DOHH2 (cell line): ENCODE data around the gene CACTIN.

Source experiments
- H3F3A ChIP-seq: fragments of 200-600 bp; sonication (generic), shearing (Covaris generic); 2 replicates; pipeline ENCODE4 v1.6.0; 2016; ENCODE audit warnings: antibody characterized with exemption, mild to moderate bottlenecking; ENCODE audit not compliant: control insufficient read depth, insufficient read depth
- H3K27ac ChIP-seq: fragments of 200-600 bp; sonication (generic); 2 replicates; pipeline ENCODE4 v1.5.1; 2014; ENCODE audit warnings: low read depth, mild to moderate bottlenecking, low read length, moderate library complexity
- H3K27me3 ChIP-seq: fragments of 200-600 bp; sonication (generic); 2 replicates; pipeline ENCODE4 v1.6.1; 2014; ENCODE audit warnings: mild to moderate bottlenecking, low read length, mixed read lengths; ENCODE audit not compliant: control insufficient read depth
- H3K36me3 ChIP-seq: fragments of 200-600 bp; sonication (generic); 2 replicates; pipeline ENCODE4 v1.6.1; 2014; ENCODE audit warnings: mild to moderate bottlenecking, low read length, moderate library complexity, mixed read lengths; ENCODE audit not compliant: control insufficient read depth
- H3K4me1 ChIP-seq: fragments of 200-600 bp; sonication (generic); 2 replicates; pipeline ENCODE4 v1.6.1; 2014; ENCODE audit warnings: mild to moderate bottlenecking, low read length, mixed read lengths; ENCODE audit not compliant: control insufficient read depth
- H3K4me2 ChIP-seq: fragments of 200-600 bp; sonication (generic); 2 replicates; pipeline ENCODE4 v1.6.0; 2014; ENCODE audit warnings: mild to moderate bottlenecking, low read length, moderate library complexity
- H3K4me3 ChIP-seq: fragments of 200-600 bp; sonication (generic); 2 replicates; pipeline ENCODE4 v1.5.1; 2014; ENCODE audit warnings: mild to moderate bottlenecking, low read length, mixed read lengths
- H3K79me2 ChIP-seq: fragments of 200-600 bp; sonication (generic); 2 replicates; pipeline ENCODE4 v1.6.1; 2014; ENCODE audit warnings: mild to moderate bottlenecking, low read length, mixed read lengths; ENCODE audit not compliant: control insufficient read depth
- H3K9me2 ChIP-seq: fragments of 200-600 bp; sonication (generic); replicated peaks from 2 replicates; pipeline ENCODE4 v1.6.1; 2014; ENCODE audit warnings: mild to moderate bottlenecking, low read length, mixed read lengths; ENCODE audit not compliant: control insufficient read depth
- H3K9me3 ChIP-seq: fragments of 200-600 bp; sonication (generic); 2 replicates; pipeline ENCODE4 v1.6.1; 2014; ENCODE audit warnings: antibody characterized with exemption, low read length, mixed read lengths; ENCODE audit not compliant: control insufficient read depth, insufficient read depth
- H4K20me1 ChIP-seq: fragments of 200-600 bp; sonication (generic); 2 replicates; pipeline ENCODE4 v1.6.0; 2014; ENCODE audit warnings: low read depth, mild to moderate bottlenecking, antibody characterized with exemption, low read length, moderate library complexity; ENCODE audit not compliant: control insufficient read depth, insufficient read depth
- CTCF ChIP-seq: fragments of 200-600 bp; sonication (generic); IDR thresholded peaks from one replicate; pipeline ENCODE4 v1.5.1; 2014; ENCODE audit warnings: antibody characterized with exemption, mild to moderate bottlenecking, low read depth, low read length; ENCODE audit not compliant: poor library complexity, severe bottlenecking
- EZH2phosphoT487 ChIP-seq: fragments of 200-600 bp; sonication (generic); IDR thresholded peaks from 2 replicates; pipeline ENCODE4 v1.6.1; 2017; ENCODE audit warnings: borderline replicate concordance, mild to moderate bottlenecking, antibody characterized with exemption, low read length, moderate library complexity, mixed read lengths

The CACTIN gene

GRCh38 chr19:3617463-3617862 is 9.1 kb downstream of the CACTIN start:
- H4K20me1 ChIP-seq: no peaks in the 10 kb centered on the region
- H3K4me1 ChIP-seq: peaks cover 16% of the 10 kb centered on the region
- TF ChIP-seq CTCF: no peak
- no peak for TF ChIP-seq EZH2phosphoT487
- H3K4me2 ChIP-seq: no peak overlapping the region
- H3K27me3 ChIP-seq: no peaks in the 10 kb centered on the region
- no peaks in the 10 kb centered on the region for H3K9me2 ChIP-seq
- H3K79me2 ChIP-seq: no peaks in the 10 kb centered on the region
- peaks cover 16% of the 10 kb centered on the region for H3K36me3 ChIP-seq
- no peak overlapping the region for H3K27ac ChIP-seq
- no peak overlapping the region for H3K4me3 ChIP-seq
- H3F3A ChIP-seq: no peaks in the 10 kb centered on the region
- no peaks in the 10 kb centered on the region for H3K9me3 ChIP-seq

DNA sequence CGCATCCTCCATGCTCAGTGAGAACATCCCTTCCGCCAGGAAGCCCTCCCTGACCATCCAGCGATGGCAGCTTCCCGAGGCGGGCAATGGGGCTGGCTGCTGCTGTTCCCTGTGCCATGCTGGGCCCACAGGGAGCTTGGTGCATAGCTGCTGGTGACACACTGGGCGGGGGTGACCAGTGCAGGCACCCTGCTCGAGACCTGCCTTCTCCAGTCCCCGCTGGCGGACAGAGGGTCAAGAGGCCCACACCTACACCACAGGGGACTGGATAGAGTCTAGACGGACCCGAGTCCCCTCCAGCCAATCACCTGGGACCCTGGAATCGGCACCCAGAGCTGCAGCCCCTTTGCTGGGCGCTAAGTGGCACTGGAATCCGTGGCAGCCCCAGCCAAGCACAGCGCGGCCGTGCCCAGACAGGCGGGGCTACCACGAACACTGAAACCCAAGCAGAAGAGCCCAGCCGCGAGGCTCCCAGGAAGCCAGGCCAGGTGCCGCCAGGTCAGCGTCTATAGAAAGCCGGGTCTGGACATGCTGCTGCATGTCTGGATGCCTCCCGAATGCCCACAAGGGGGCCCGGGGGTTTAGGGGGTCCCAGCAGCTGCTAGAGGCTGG is 11.0 kb downstream of the CACTIN start:
- H3K9me3 ChIP-seq: no peaks in the 10 kb centered on the region
- H4K20me1 ChIP-seq: no peaks in the 10 kb centered on the region
- peaks cover 16% of the 10 kb centered on the region for H3K4me1 ChIP-seq
- no peaks in the 10 kb centered on the region for H3K79me2 ChIP-seq
- no peak overlapping the region for H3K4me2 ChIP-seq
- H3K27me3 ChIP-seq: no peaks in the 10 kb centered on the region
- H3K27ac ChIP-seq: no peak overlapping the region
- TF ChIP-seq CTCF (no peak), EZH2phosphoT487 (no peak)
- H3K36me3 ChIP-seq: peaks cover 27% of the 10 kb centered on the region
- no peaks in the 10 kb centered on the region for H3K9me2 ChIP-seq
- no peaks in the 10 kb centered on the region for H3F3A ChIP-seq
- H3K4me3 ChIP-seq: no peak overlapping the region

DNA sequence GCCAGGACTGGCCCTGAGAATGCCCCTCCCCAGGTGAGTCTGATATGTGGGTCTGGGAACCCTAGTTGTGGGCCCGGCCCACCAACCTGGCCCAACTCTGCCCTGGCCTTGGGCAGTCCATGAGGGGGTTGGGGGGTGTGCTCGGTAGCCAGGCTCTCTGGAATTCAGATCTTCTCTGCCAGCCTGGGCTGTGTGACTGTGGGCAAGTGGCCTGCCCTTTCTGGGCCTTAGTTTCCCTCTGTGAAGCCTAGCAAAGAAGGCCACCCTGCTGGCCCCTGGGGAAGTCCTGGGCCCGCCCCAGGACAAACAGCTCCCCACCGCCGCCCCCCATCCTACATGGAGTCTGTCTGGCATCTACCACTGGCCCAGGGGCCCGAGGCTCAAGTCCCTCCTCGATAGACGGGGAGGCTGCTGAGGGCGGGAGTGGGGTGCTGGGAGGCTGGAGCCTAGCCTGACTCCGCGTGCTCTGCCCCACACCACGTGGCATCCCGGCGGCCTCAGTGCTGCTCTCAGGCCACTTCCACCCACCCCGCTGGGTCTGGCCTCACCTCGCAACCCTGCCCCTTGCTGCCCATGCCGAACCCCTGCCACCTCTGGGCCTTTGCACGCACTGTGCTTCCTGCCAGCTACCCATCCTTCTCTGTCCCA is 11.6 kb downstream of the CACTIN start:
- Histone ChIP-seq H3K27me3 (no peaks in the 10 kb centered on the region), H3K4me1 (peaks cover 16% of the 10 kb centered on the region), H4K20me1 (no peaks in the 10 kb centered on the region), H3F3A (no peaks in the 10 kb centered on the region), H3K9me2 (no peaks in the 10 kb centered on the region), H3K79me2 (no peaks in the 10 kb centered on the region), H3K9me3 (no peaks in the 10 kb centered on the region), H3K36me3 (peaks cover 30% of the 10 kb centered on the region), H3K4me3 (no peak overlapping the region), H3K4me2 (no peak overlapping the region), H3K27ac (no peak overlapping the region)
- TF ChIP-seq CTCF: no peak
- no peak for TF ChIP-seq EZH2phosphoT487
